Esophagus muscularis mucosa (tissue), 2 donors: ENCODE data around the gene HCK.

Experiments used
- POLR2A ChIP-seq: fragments of 450-650 bp; IDR thresholded peaks from one replicate; pipeline ENCODE4 v1.6.1; 2017; ENCODE audit warnings: antibody characterized with exemption, moderate library complexity, mild to moderate bottlenecking, low read depth
- POLR2AphosphoS5 ChIP-seq, 2 donors: sonication (generic); formaldehyde crosslinking; IDR thresholded peaks; one replicate each; pipeline ENCODE4 v1.6.1; 2017; ENCODE audit warnings: antibody characterized with exemption in 2 of 2

DNA sequence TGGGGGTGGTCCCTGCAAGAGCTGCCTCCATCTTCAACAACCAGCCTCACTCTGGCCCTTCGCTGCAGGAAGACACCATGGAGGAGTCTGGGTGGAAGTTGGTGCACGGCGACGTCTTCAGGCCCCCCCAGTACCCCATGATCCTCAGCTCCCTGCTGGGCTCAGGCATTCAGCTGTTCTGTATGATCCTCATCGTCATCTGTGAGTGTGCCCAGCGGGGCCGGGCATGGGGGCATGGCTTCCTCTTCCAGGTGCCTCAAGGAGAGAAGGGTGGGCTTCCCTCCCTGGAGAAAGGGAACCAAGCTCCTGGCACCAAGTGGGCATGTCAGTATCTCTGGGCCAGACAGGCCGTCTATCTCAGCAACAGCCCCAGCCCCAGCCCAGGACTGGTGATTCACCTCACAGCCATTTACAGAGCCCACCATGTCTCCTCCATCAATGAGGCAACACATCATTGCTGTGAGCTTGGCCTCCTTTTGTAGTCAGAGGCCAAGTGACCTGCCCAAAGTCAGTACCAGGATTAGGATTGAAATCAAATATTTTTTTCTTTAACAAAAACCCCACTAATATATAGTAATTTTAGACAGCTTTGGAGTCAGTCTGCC is 97.6 kb downstream of the HCK start:
- TF ChIP-seq POLR2A: no peak
- TF ChIP-seq POLR2AphosphoS5 (IDR thresholded peaks at IDR 0.05): no peak
